Mammary epithelial cell (primary cell): Measurements from ENCODE around the gene FKBP11.

ENCODE experiments used
- CTCF ChIP-seq, 2 donors: IDR thresholded peaks in 1 of 2; conservative IDR thresholded peaks in 1 of 2; 2 replicates each; pipeline ENCODE4 v1.5.1; 2011 to 2012; ENCODE audit warnings: inconsistent platforms in 2 of 2, low read length in 2 of 2, mild to moderate bottlenecking in 2 of 2, control low read depth in 1 of 2, low read depth in 1 of 2; ENCODE audit not compliant: insufficient read depth in 1 of 2; ENCODE audit errors: extremely low read depth in 1 of 2
- EZH2 ChIP-seq: IDR thresholded peaks from 2 replicates; pipeline ENCODE4 v1.6.1; 2012; ENCODE audit warnings: low read length, inconsistent platforms, borderline replicate concordance

- TF ChIP-seq CTCF (conservative IDR thresholded peaks at IDR 0.05 in 1 of 2, IDR thresholded peaks at IDR 0.05 in 1 of 2; ENCODE audit: extremely low read depth in 1 of 2, insufficient read depth in 1 of 2, low read depth in 1 of 2, low read length in 2 of 2) (no peak), EZH2 (no peak)
Measured at GRCh38 chr12:48968467-48968866, 43.2 kb upstream of the FKBP11 start.
